ENCODE results near the gene APC2. TPM values are rescaled to one million over a fixed set of nuclear protein-coding genes. Genes with fewer than 3 reads are reported as not detected.
"Not testable (repeated sequence)": the region's sequence is repeated elsewhere in the genome, so short reads cannot be mapped to it uniquely, and the experiment has no call there.

Gene APC2
- total RNA-seq, 2 donors from 2014 or later, result 0.05 to 2.2 TPM

GRCh38 chr19:1418496-1418775 lies 31.5 kb upstream of the APC2 start:
- Histone ChIP-seq H3K27me3 (replicated peaks; ENCODE audit: insufficient read depth) (no peaks in the 10 kb centered on the region), H3K36me3 (peaks cover 0 to 7% of the 10 kb centered on the region in 2 donors), H3K27ac (peak overlapping the region in 1 of 2 donors; percentile 96), H3K9me3 (no peaks in the 10 kb centered on the region), H3K4me3 (no peak overlapping the region), H3K4me1 (replicated peaks) (peaks cover 33% of the 10 kb centered on the region)
- WGBS, result 82% methylated on average over 13 of the region's 13 CpGs
- intact Hi-C loops (cut with DNase I), result no loop called here
- no peak for DNase-seq (ENCODE audit: low spot score)
- TF ChIP-seq POLR2AphosphoS5 (IDR thresholded peaks at IDR 0.05) (no peak), POLR2A (IDR thresholded peaks at IDR 0.05) (no peak)
- TF ChIP-seq, protein P1, sequence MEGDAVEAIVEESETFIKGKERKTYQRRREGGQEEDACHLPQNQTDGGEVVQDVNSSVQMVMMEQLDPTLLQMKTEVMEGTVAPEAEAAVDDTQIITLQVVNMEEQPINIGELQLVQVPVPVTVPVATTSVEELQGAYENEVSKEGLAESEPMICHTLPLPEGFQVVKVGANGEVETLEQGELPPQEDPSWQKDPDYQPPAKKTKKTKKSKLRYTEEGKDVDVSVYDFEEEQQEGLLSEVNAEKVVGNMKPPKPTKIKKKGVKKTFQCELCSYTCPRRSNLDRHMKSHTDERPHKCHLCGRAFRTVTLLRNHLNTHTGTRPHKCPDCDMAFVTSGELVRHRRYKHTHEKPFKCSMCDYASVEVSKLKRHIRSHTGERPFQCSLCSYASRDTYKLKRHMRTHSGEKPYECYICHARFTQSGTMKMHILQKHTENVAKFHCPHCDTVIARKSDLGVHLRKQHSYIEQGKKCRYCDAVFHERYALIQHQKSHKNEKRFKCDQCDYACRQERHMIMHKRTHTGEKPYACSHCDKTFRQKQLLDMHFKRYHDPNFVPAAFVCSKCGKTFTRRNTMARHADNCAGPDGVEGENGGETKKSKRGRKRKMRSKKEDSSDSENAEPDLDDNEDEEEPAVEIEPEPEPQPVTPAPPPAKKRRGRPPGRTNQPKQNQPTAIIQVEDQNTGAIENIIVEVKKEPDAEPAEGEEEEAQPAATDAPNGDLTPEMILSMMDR (IDR thresholded peaks at IDR 0.05), result no peak

DNA sequence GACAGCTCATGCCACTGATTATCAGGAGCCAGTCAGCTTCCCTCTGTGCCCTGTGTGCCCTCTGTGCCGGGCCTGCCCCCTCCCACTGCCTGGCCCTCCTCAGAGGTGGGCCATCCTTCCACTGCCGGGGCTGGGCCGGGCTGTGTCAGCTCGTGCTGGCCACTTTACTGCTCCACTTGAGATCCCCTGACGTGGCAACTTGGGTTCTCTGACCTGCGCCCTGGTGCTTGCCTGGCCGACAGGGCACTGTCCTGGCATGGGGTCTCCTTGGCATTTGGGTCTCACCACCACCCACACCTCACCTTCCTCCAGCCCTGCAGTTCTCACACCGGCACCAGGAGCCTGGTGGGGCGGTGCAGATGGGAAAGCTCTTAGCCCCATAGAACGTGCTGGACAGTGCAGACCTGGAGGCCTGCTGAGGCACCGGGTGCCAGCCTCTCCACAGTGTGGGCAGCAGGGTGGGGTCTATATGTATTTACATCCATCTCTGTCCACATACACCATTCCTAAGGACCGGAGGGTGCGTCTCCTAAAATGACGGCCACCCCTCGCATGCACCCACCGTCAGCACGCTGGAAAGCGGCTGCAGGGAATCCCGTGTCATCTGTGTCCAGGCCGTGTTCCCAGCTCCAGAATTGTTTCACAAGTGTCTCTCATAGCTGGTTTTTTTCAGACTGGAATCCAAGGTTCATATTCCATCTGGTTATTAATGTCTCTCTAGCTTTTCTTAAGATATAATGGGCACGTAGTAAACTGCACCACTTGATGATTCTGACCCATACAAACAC lies 30.8 kb upstream of the APC2 start:
- no peak for TF ChIP-seq POLR2A (IDR thresholded peaks at IDR 0.05)
- TF ChIP-seq, protein P1 (IDR thresholded peaks at IDR 0.05), result no peak
- no peak for TF ChIP-seq POLR2AphosphoS5 (IDR thresholded peaks at IDR 0.05)
- Histone ChIP-seq H3K4me1 (replicated peaks) (peaks cover 32% of the 10 kb centered on the region), H3K9me3 (no peaks in the 10 kb centered on the region), H3K36me3 (peaks cover 0 to 7% of the 10 kb centered on the region in 2 donors), H3K4me3 (no peak overlapping the region), H3K27me3 (replicated peaks; ENCODE audit: insufficient read depth) (no peaks in the 10 kb centered on the region), H3K27ac (no peak overlapping the region)
- 87% methylated on average over 21 of the region's 21 CpGs for WGBS
- intact Hi-C loops (cut with DNase I), result no loop called here
- DNase-seq (ENCODE audit: low spot score), result no peak

GRCh38 chr19:1420085-1420484 lies 29.8 kb upstream of the APC2 start:
- H3K36me3 ChIP-seq, H3K4me3 ChIP-seq: not testable (repeated sequence)
- peaks cover 32% of the 10 kb centered on the region for H3K4me1 ChIP-seq (replicated peaks)

DNA sequence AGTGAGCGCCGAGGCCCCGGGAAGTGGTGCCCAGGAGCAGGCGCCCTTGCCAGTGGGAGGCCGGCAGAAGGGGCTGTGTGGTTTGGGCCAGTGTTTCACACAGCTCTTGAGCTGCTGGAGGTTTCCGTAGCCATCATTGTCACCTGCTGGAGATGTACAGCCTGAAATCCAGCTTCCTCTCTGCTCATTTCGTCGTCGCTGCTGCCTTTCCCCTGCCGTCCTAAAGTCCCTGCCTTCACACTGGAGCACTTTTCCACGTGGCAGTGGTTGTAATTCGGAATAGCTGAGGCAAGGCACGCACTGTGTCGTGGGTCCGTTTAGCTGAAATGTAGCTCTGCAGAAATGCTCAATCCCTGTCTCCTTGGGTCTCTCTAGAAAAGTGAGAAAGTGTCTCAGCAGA lies 29.3 kb upstream of the APC2 start:
- H3K36me3 ChIP-seq, result peaks cover 0 to 7% of the 10 kb centered on the region in 2 donors
- TF ChIP-seq POLR2A (IDR thresholded peaks at IDR 0.05) (no peak), POLR2AphosphoS5 (IDR thresholded peaks at IDR 0.05) (no peak)
- TF ChIP-seq, protein P1 (IDR thresholded peaks at IDR 0.05), result no peak
- no peak overlapping the region for H3K4me3 ChIP-seq
- H3K9me3 ChIP-seq, result no peaks in the 10 kb centered on the region
- intact Hi-C loops (cut with DNase I), result no loop called here
- no peaks in the 10 kb centered on the region for H3K27me3 ChIP-seq (replicated peaks; ENCODE audit: insufficient read depth)
- 92% methylated on average over 15 of the region's 15 CpGs for WGBS
- no peak overlapping the region for H3K27ac ChIP-seq
- peaks cover 30% of the 10 kb centered on the region for H3K4me1 ChIP-seq (replicated peaks)
- no peak for DNase-seq (ENCODE audit: low spot score)

More at GRCh38 chr19:1420085-1420484, 29.8 kb upstream of the APC2 start:
- H3K9me3 ChIP-seq; H3K27me3 ChIP-seq (replicated peaks; ENCODE audit: insufficient read depth); intact Hi-C loops (cut with DNase I); H3K27ac ChIP-seq; DNase-seq (ENCODE audit: low spot score): not testable (repeated sequence)
- 95% methylated on average over 26 of the region's 43 CpGs for WGBS

DNA sequence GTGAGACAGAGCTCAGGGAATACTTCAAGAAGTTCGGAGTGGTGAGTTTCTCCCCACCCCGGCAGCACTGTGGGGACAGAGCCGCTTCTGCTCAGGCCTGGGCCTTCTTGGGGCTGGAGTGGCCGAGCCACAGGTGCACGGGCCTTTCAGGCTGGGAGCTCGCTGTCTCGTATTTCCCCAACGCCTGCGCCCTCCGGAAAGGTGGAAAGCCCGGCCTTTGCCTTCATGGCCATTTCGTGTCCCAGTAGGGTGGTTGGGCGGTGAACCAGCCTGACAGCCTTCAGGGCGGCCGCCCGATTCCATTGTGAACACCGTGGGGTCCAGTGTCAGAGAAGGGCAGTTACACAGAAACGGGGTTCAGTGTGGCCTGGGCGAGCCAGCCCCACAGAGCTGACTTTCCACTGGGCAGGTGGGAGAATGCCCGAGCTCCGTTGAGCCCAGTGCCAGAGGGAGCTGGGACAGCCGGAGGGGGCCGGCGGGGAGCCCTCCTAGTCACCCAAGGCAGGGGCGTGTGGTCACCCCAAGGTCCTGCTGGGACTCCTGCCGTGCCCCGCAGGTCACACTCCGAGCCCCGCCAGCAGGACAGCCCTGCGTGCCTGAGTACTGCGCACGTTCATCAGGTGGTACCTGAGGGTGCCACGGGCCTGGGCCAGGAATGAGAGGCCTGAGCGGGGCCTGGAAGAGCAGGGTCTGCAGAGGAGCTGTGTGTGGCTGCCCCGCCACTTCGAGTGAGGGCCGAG lies 28.5 kb upstream of the APC2 start:
- Histone ChIP-seq H3K27ac (peak overlapping the region in 1 of 2 donors; percentile 19), H3K9me3 (no peaks in the 10 kb centered on the region), H3K4me1 (replicated peaks) (peaks cover 22% of the 10 kb centered on the region), H3K27me3 (replicated peaks; ENCODE audit: insufficient read depth) (no peaks in the 10 kb centered on the region), H3K4me3 (no peak overlapping the region), H3K36me3 (peaks cover 0 to 7% of the 10 kb centered on the region in 2 donors)
- no peak for DNase-seq (ENCODE audit: low spot score)
- TF ChIP-seq, protein P1 (IDR thresholded peaks at IDR 0.05), result no peak
- TF ChIP-seq POLR2A (IDR thresholded peaks at IDR 0.05) (no peak), POLR2AphosphoS5 (IDR thresholded peaks at IDR 0.05) (no peak)
- intact Hi-C loops (cut with DNase I), result no loop called here
- WGBS, result 92% methylated on average over 37 of the region's 37 CpGs

Data from prostate gland (tissue), 2 donors.